GM12878 (cell line): ENCODE data around the gene IER5. TPM values are rescaled to one million over a fixed set of nuclear protein-coding genes. Genes with fewer than 3 reads are reported as not detected.

Source experiments
- CHD4 ChIP-seq: fragments of 200-600 bp; sonication (generic); IDR thresholded peaks from 2 replicates; pipeline ENCODE4 v1.6.1; 2016; ENCODE audit warnings: mild to moderate bottlenecking
- EP300 ChIP-seq, 2 experiments: fragments of 150-350 bp in 1 of 2; IDR thresholded peaks; 2 replicates each; pipeline ENCODE4 v1.6.1; 2011 to 2012; ENCODE audit warnings: low read depth in 2 of 2, low read length in 2 of 2, borderline replicate concordance in 1 of 2, improper control_type of control experiment in 1 of 2, inconsistent platforms in 1 of 2; ENCODE audit not compliant: control insufficient read depth in 1 of 2
- HDAC6 ChIP-seq: fragments of 200-600 bp; sonication (generic); IDR thresholded peaks from one replicate; pipeline ENCODE4 v1.8.0; 2017; ENCODE audit warnings: antibody characterized with exemption; ENCODE audit not compliant: unreplicated experiment
- IKZF1 ChIP-seq: fragments of 450-650 bp; conservative IDR thresholded peaks from 2 replicates; pipeline ENCODE4 v1.6.1; 2017; ENCODE audit warnings: antibody characterized with exemption, mild to moderate bottlenecking
- MAX ChIP-seq: IDR thresholded peaks from 2 replicates; pipeline ENCODE4 v1.6.1; 2012; ENCODE audit warnings: low read depth, low read length, improper control_type of control experiment
- RUNX3 ChIP-seq: IDR thresholded peaks from 2 replicates; pipeline ENCODE4 v1.6.1; 2012; ENCODE audit warnings: low read length, inconsistent platforms
- SIN3A ChIP-seq: IDR thresholded peaks from 2 replicates; pipeline ENCODE4 v1.6.1; 2012; ENCODE audit warnings: low read depth, low read length, improper control_type of control experiment
- SPI1 ChIP-seq: IDR thresholded peaks from 2 replicates; pipeline ENCODE4 v1.6.1; 2011; ENCODE audit warnings: low read depth, mild to moderate bottlenecking, low read length, moderate library complexity, borderline replicate concordance; ENCODE audit not compliant: insufficient read depth
- STAT1 ChIP-seq: fragments of 450-650 bp; conservative IDR thresholded peaks from 2 replicates; pipeline ENCODE4 v1.6.1; 2014; ENCODE audit warnings: antibody characterized with exemption, mild to moderate bottlenecking
- SUPT20H ChIP-seq: IDR thresholded peaks from 2 replicates; pipeline ENCODE4 v1.6.1; 2011; ENCODE audit warnings: low read depth, mild to moderate bottlenecking, low read length, moderate library complexity, borderline replicate concordance; ENCODE audit not compliant: control insufficient read depth
- USF2 ChIP-seq: IDR thresholded peaks from 2 replicates; pipeline ENCODE4 v1.6.1; 2011; ENCODE audit warnings: low read depth, low read length, improper control_type of control experiment, borderline replicate concordance
- ZBTB4 ChIP-seq: fragments of 450-650 bp; formaldehyde crosslinking; IDR thresholded peaks from 2 replicates; pipeline ENCODE4 v1.4.0; 2022; ENCODE audit warnings: mild to moderate bottlenecking, moderate library complexity
- polyA plus RNA-seq, 11 experiments: library from polyadenylated mRNA; depleted of rRNA in 4 of 11; unstranded in 6 of 11; stranded (reverse) in 5 of 11; fragments of >200 nt; fragmentation: Nextera tagmentation in 4 of 11; fragmentation: Illumina TruSeq in 1 of 11; extraction: Ambion mirVana in 4 of 11; extraction: Trizol in 1 of 11; gene quantifications; 1 replicate in 1 of 11; 2 replicates in 10 of 11; pipeline versions ENCODE4 v1.2.1 to v1.2.3, GENCODE V29; 2011 to 2016; ENCODE audit warnings: inconsistent platforms in 2 of 11, missing spikeins in 2 of 11, low read depth in 1 of 11
- total RNA-seq, 4 experiments: library from RNA; depleted of rRNA in 3 of 4; stranded (reverse); fragments of >200 nt in 3 of 4; fragmentation: Illumina TruSeq in 1 of 4; extraction: Trizol in 1 of 4; gene quantifications; 2 replicates each; pipeline versions ENCODE4 v1.2.1 to v1.2.3, GENCODE V29; 2013 to 2021
- TF ChIP-seq, protein P1 (sequence below): IDR thresholded peaks from 2 replicates; pipeline ENCODE4 v1.6.1; 2012; ENCODE audit warnings: low read depth, low read length, improper control_type of control experiment
- TF ChIP-seq, protein P2 (sequence below): IDR thresholded peaks from 2 replicates; pipeline ENCODE4 v1.6.1; 2012; ENCODE audit warnings: mild to moderate bottlenecking, low read depth, low read length

The IER5 gene
- total and polyA plus RNA-seq, 10 of the 15 experiments (the other 5 are each of a cell fraction or from before 2014, with no cell fraction given) = 4.3 to 75.2 (median 30.5) TPM

- TF ChIP-seq ZBTB4 (CRISPR knock-in tag) (no peak), STAT1 (no peak), CHD4 (no peak), SIN3A (no peak), RUNX3 (no peak), IKZF1 (no peak), HDAC6 (no peak), USF2 (no peak), EP300 (IDR thresholded peaks at IDR 0.05; ENCODE audit: borderline replicate concordance in 1 of 2, control insufficient read depth in 1 of 2, low read depth in 2 of 2, low read length in 2 of 2) (no peak), SPI1 (no peak), MAX (no peak), SUPT20H (no peak)
- TF ChIP-seq, protein P1, sequence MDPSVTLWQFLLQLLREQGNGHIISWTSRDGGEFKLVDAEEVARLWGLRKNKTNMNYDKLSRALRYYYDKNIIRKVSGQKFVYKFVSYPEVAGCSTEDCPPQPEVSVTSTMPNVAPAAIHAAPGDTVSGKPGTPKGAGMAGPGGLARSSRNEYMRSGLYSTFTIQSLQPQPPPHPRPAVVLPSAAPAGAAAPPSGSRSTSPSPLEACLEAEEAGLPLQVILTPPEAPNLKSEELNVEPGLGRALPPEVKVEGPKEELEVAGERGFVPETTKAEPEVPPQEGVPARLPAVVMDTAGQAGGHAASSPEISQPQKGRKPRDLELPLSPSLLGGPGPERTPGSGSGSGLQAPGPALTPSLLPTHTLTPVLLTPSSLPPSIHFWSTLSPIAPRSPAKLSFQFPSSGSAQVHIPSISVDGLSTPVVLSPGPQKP = no peak
- TF ChIP-seq, protein P2, sequence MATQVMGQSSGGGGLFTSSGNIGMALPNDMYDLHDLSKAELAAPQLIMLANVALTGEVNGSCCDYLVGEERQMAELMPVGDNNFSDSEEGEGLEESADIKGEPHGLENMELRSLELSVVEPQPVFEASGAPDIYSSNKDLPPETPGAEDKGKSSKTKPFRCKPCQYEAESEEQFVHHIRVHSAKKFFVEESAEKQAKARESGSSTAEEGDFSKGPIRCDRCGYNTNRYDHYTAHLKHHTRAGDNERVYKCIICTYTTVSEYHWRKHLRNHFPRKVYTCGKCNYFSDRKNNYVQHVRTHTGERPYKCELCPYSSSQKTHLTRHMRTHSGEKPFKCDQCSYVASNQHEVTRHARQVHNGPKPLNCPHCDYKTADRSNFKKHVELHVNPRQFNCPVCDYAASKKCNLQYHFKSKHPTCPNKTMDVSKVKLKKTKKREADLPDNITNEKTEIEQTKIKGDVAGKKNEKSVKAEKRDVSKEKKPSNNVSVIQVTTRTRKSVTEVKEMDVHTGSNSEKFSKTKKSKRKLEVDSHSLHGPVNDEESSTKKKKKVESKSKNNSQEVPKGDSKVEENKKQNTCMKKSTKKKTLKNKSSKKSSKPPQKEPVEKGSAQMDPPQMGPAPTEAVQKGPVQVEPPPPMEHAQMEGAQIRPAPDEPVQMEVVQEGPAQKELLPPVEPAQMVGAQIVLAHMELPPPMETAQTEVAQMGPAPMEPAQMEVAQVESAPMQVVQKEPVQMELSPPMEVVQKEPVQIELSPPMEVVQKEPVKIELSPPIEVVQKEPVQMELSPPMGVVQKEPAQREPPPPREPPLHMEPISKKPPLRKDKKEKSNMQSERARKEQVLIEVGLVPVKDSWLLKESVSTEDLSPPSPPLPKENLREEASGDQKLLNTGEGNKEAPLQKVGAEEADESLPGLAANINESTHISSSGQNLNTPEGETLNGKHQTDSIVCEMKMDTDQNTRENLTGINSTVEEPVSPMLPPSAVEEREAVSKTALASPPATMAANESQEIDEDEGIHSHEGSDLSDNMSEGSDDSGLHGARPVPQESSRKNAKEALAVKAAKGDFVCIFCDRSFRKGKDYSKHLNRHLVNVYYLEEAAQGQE = no peak
Measured at GRCh38 chr1:181057079-181057478, 31.4 kb upstream of the IER5 start (continued).
